PC-3 (cell line): ENCODE measurements around the gene FANCC. TPM values are rescaled to one million over a fixed set of nuclear protein-coding genes. Genes with fewer than 3 reads are reported as not detected.

Experiments used
- ATAC-seq: fragments of 200-7000 bp; cut with Tn5 transposase; 2 replicates; pipeline ENCODE4 v1.9.1; 2020; ENCODE audit warnings: mild to moderate bottlenecking, moderate library complexity
- BruUV-seq: library from RNA; stranded (reverse); fragments of 400-500 nt; replicated peaks from 2 replicates; lab custom pipeline; 2021; lab: Mats Ljungman, UMichigan
- CTCF ChIA-PET: fragments of 300-600 bp; sonication (Branson Sonifier 250); formaldehyde crosslinking; loops from one replicate; lab custom pipeline; 2022; ENCODE audit warnings: antibody characterized with exemption; lab: Charles Lee
- POLR2A ChIA-PET: fragments of 300-600 bp; sonication (Branson Sonifier 250); formaldehyde crosslinking; loops from one replicate; lab custom pipeline; 2022; ENCODE audit warnings: antibody characterized with exemption; ENCODE audit not compliant: unreplicated experiment; lab: Charles Lee
- DNase-seq: peaks from one replicate; pipeline ENCODE4 v3.0.0-alpha.2; 2015
- H2AFZ ChIP-seq: fragments of 300-600 bp; sonication (generic); 2 replicates; pipeline ENCODE4 v1.6.0; 2016; ENCODE audit warnings: antibody characterized with exemption, low read length
- H3F3A ChIP-seq: fragments of 300-600 bp; sonication (generic); one replicate; pipeline ENCODE4 v1.6.0; 2017; ENCODE audit warnings: antibody characterized with exemption, low read length, control low read depth, mild to moderate bottlenecking; ENCODE audit not compliant: unreplicated experiment
- H3K27ac ChIP-seq: fragments of 300-600 bp; sonication (generic); 2 replicates; pipeline ENCODE4 v1.5.1; 2016; ENCODE audit warnings: mild to moderate bottlenecking, low read length
- H3K27me3 ChIP-seq: fragments of 300-600 bp; sonication (generic); 2 replicates; pipeline ENCODE4 v1.6.1; 2016; ENCODE audit warnings: low read length, mixed read lengths
- H3K36me3 ChIP-seq: fragments of 300-600 bp; sonication (generic); 2 replicates; pipeline ENCODE4 v1.6.1; 2016; ENCODE audit warnings: low read depth, mixed run types, low read length, mixed read lengths
- H3K4me1 ChIP-seq: fragments of 300-600 bp; sonication (generic); 2 replicates; pipeline ENCODE4 v1.5.1; 2016; ENCODE audit warnings: low read length; ENCODE audit not compliant: insufficient read depth
- H3K4me2 ChIP-seq: fragments of 300-600 bp; sonication (generic); 2 replicates; pipeline ENCODE4 v1.6.0; 2016; ENCODE audit warnings: low read length
- H3K4me3 ChIP-seq: fragments of 300-600 bp; sonication (generic); 2 replicates; pipeline ENCODE4 v1.5.1; 2016; ENCODE audit warnings: mild to moderate bottlenecking, low read length, mixed read lengths
- H3K79me2 ChIP-seq: fragments of 300-600 bp; sonication (generic); 2 replicates; pipeline ENCODE4 v1.6.1; 2017; ENCODE audit warnings: low read length, mixed read lengths
- H3K9ac ChIP-seq: fragments of 300-600 bp; sonication (generic); 2 replicates; pipeline ENCODE4 v1.6.0; 2016; ENCODE audit warnings: mild to moderate bottlenecking, low read length
- H3K9me2 ChIP-seq: fragments of 300-600 bp; sonication (generic); replicated peaks from 2 replicates; pipeline ENCODE4 v1.6.1; 2016; ENCODE audit warnings: mixed run types, low read length, mixed read lengths
- H3K9me3 ChIP-seq: fragments of 300-600 bp; sonication (generic); 2 replicates; pipeline ENCODE4 v1.6.1; 2016; ENCODE audit warnings: low read length, mixed read lengths
- H4K20me1 ChIP-seq: fragments of 300-600 bp; sonication (generic); 2 replicates; pipeline ENCODE4 v1.6.1; 2016; ENCODE audit warnings: low read length, mixed read lengths
- CTCF ChIP-seq: fragments of 300-600 bp; sonication (generic); conservative IDR thresholded peaks from 2 replicates; pipeline ENCODE4 v1.5.1; 2017; ENCODE audit warnings: antibody characterized with exemption, low read depth, mild to moderate bottlenecking, low read length
- EZH2 ChIP-seq: fragments of 300-600 bp; sonication (generic); IDR thresholded peaks from one replicate; pipeline ENCODE4 v1.6.1; 2017; ENCODE audit warnings: antibody characterized with exemption, mild to moderate bottlenecking, low read length; ENCODE audit not compliant: unreplicated experiment
- EZH2phosphoT487 ChIP-seq: fragments of 300-600 bp; sonication (generic); IDR thresholded peaks from 2 replicates; pipeline ENCODE4 v1.6.1; 2018; ENCODE audit warnings: mild to moderate bottlenecking, antibody characterized with exemption, low read length, borderline replicate concordance
- intact Hi-C: fragments of 100-400 bp; cut with micrococcal nuclease; formaldehyde crosslinking; loops from 2 replicates; pipeline ENCODE4 v1.9.0; 2023
- total RNA-seq: library from RNA; depleted of rRNA; stranded (reverse); fragments of >200 nt; gene quantifications from 2 replicates; pipeline ENCODE4 v1.2.3, GENCODE V29; 2014

The FANCC gene
- total RNA-seq, 1 experiment from 2014 or later = 6.9 TPM

GRCh38 chr9:95193067-95193466 is 124.4 kb downstream of the FANCC start:
- H2AFZ ChIP-seq = no peak overlapping the region
- H3K79me2 ChIP-seq = no peaks in the 10 kb centered on the region
- intact Hi-C loops = no loop called here
- no peaks in the 10 kb centered on the region for H3F3A ChIP-seq
- DNase-seq = no peak
- no peaks in the 10 kb centered on the region for H3K9me3 ChIP-seq
- no TSS peak for BruUV-seq
- H3K36me3 ChIP-seq = no peaks in the 10 kb centered on the region
- H3K4me2 ChIP-seq = no peak overlapping the region
- ATAC-seq = no peak
- no peaks in the 10 kb centered on the region for H3K9me2 ChIP-seq
- peak; percentile 44 for TF ChIP-seq CTCF
- TF ChIP-seq EZH2 = no peak
- H3K4me1 ChIP-seq = no peaks in the 10 kb centered on the region
- H3K27ac ChIP-seq = no peak overlapping the region
- ChIA-PET POLR2A (no interaction called here), CTCF (no interaction called here)
- no peaks in the 10 kb centered on the region for H4K20me1 ChIP-seq
- no peak overlapping the region for H3K4me3 ChIP-seq
- H3K9ac ChIP-seq = no peak overlapping the region
- no peaks in the 10 kb centered on the region for H3K27me3 ChIP-seq

GRCh38 chr9:95192631-95193030 is 124.9 kb downstream of the FANCC start:
- CTCF ChIA-PET = interaction anchor here (0.6 kb wide), 1 partner anchor 526 kb away, joined by 3 read pairs; no protein-coding TSS in a partner anchor

GRCh38 chr9:95190413-95190812 is 127.1 kb downstream of the FANCC start:
- H3K4me3 ChIP-seq = no peak overlapping the region
- no peak overlapping the region for H3K27ac ChIP-seq
- no peaks in the 10 kb centered on the region for H3K4me1 ChIP-seq
- no peak for DNase-seq
- H3K79me2 ChIP-seq = no peaks in the 10 kb centered on the region
- no peak overlapping the region for H2AFZ ChIP-seq
- no TSS peak for BruUV-seq
- no peak for TF ChIP-seq EZH2phosphoT487
- TF ChIP-seq EZH2 = no peak
- no peak for TF ChIP-seq CTCF
- no peak overlapping the region for H3K4me2 ChIP-seq
- H3K36me3 ChIP-seq = no peaks in the 10 kb centered on the region
- intact Hi-C loops = no loop called here
- CTCF ChIA-PET = no interaction called here
- no peak for ATAC-seq
- no peaks in the 10 kb centered on the region for H3K27me3 ChIP-seq
- H3K9ac ChIP-seq = no peak overlapping the region
- POLR2A ChIA-PET = no interaction called here
- H3F3A ChIP-seq = no peaks in the 10 kb centered on the region
- H3K9me3 ChIP-seq = no peaks in the 10 kb centered on the region
- H4K20me1 ChIP-seq = no peaks in the 10 kb centered on the region
- H3K9me2 ChIP-seq = no peaks in the 10 kb centered on the region

More at GRCh38 chr9:95192631-95193030, 124.9 kb downstream of the FANCC start:
- Histone ChIP-seq H4K20me1 (no peaks in the 10 kb centered on the region), H3K9me3 (no peaks in the 10 kb centered on the region), H3K4me3 (no peak overlapping the region), H3F3A (no peaks in the 10 kb centered on the region), H2AFZ (no peak overlapping the region), H3K9ac (no peak overlapping the region), H3K27ac (no peak overlapping the region), H3K9me2 (no peaks in the 10 kb centered on the region), H3K27me3 (no peaks in the 10 kb centered on the region), H3K36me3 (no peaks in the 10 kb centered on the region), H3K79me2 (no peaks in the 10 kb centered on the region), H3K4me1 (no peaks in the 10 kb centered on the region), H3K4me2 (no peak overlapping the region)
- DNase-seq = no peak
- TF ChIP-seq EZH2phosphoT487 (no peak), EZH2 (no peak), CTCF (no peak)
- ATAC-seq = no peak
- intact Hi-C loops = no loop called here
- BruUV-seq = no TSS peak
- POLR2A ChIA-PET = no interaction called here
